ENCODE measurements around the gene SYNGR3.

DNA sequence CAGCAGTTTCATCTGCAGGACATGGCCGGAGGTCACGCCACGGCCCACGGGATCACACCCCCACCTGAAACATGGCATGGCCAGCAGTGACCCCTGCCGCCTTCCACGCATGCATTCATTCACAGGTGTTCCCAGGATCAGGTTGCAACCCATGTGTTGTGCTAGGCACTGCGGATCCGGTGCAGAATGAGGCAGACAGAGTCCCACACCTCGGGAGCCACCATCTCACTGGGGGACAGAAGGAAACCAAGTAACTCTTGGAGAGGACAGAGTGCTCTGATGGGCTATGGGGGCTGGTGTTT is 42.5 kb upstream of the SYNGR3 start:
- no peak for TF ChIP-seq CTCF (IDR thresholded peaks at IDR 0.05)
- no peak for TF ChIP-seq POLR2AphosphoS5 (IDR thresholded peaks at IDR 0.05)
- no peak for TF ChIP-seq POLR2A (IDR thresholded peaks at IDR 0.05)
